ENCODE measurements around the gene AMY2A.
"Not testable (repeated sequence)": the region's sequence is repeated elsewhere in the genome, so short reads cannot be mapped to it uniquely, and the experiment has no call there.

Gene AMY2A

DNA sequence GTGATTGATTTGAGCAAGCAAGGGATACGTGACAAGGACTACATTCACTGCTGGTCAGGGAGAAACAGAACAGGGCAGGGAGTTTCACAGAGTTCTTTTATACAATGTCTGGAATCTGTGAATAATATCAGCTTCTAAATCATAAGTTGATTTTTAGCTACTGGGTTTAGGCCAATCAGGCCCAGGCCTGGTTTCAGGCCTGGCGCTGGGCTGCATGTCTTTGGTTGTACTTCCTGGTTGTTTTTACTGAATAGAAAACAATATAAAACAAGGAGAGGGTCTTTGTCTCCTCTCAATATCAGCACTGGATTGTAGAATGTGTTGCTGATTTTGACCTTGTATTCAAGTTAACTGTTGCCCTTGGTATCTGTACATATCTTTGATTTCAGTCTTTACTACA is 865 bp upstream of the AMY2A start:
- DNase-seq (ENCODE audit: low read depth, low spot score): no peak
- H3K9me3 ChIP-seq (ENCODE audit: insufficient read depth, low read length): no peaks in the 10 kb centered on the region
- H3K27me3 ChIP-seq (ENCODE audit: insufficient read depth, insufficient read length): no peaks in the 10 kb centered on the region
- no peaks in the 10 kb centered on the region for H3K36me3 ChIP-seq (ENCODE audit: insufficient read depth, insufficient read length, low read length)
- TF ChIP-seq ZNF274 (IDR thresholded peaks at IDR 0.05; ENCODE audit: low read depth, low read length) (no peak), YY1 (IDR thresholded peaks at IDR 0.05; ENCODE audit: insufficient read depth, insufficient read length) (no peak), SUZ12 (IDR thresholded peaks at IDR 0.05; ENCODE audit: extremely low read depth, insufficient read depth, insufficient read length) (no peak)
- no peaks in the 10 kb centered on the region for H3K4me1 ChIP-seq (ENCODE audit: insufficient read depth, insufficient read length)
- H3K4me3 ChIP-seq (ENCODE audit: insufficient read length, low read depth): no peak overlapping the region
- H3K9ac ChIP-seq (ENCODE audit: insufficient read length, low read depth): no peak overlapping the region

DNA sequence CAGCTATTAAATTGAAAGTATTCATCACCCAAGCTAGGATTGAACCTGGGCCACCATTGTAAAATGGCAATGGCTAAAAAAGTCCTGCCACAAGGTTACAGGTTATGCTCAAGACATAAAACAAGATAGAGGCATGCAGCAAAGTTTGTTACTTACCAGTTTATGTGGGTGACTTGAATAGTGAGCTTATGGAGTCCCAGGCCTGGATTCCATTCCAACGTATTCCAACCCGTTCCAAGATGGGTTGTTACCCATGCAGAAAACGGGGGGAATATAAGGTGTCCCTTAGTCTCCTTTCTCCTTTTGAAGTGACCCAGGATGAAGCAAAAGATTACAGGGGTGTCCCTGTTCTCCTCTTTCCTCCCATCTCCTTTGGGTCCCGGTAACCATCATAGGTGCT is 10.2 kb downstream of the AMY2A start:
- not testable (repeated sequence) for H3K36me3 ChIP-seq (ENCODE audit: insufficient read depth, insufficient read length, low read length); H3K9ac ChIP-seq (ENCODE audit: insufficient read length, low read depth); H3K9me3 ChIP-seq (ENCODE audit: insufficient read depth, low read length); DNase-seq (ENCODE audit: low read depth, low spot score); H3K27me3 ChIP-seq (ENCODE audit: insufficient read depth, insufficient read length); H3K4me3 ChIP-seq (ENCODE audit: insufficient read length, low read depth); H3K4me1 ChIP-seq (ENCODE audit: insufficient read depth, insufficient read length)

DNA sequence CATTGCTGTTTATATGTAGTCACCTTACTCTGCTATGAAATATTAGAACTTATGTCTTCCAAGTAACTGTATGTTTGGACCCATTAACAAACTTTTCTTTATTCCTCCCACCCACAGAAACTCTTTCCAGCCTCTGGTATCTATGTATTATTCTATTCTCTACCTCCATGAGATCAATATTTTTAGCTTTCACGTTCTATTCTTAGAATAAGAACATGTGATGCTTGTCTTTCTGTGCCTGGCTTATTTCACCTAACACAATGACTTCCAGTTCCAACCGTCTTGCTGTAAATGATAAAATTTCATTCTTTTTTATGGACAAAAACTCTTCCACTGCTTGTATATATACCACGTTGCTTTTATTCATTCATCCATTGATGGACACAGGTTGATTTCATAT is 24.0 kb downstream of the AMY2A start:
- not testable (repeated sequence) for H3K4me3 ChIP-seq (ENCODE audit: insufficient read length, low read depth)

GRCh38 chr1:103643908-103644307 is 26.7 kb downstream of the AMY2A start:
- H3K36me3 ChIP-seq (ENCODE audit: insufficient read depth, insufficient read length, low read length); H3K27me3 ChIP-seq (ENCODE audit: insufficient read depth, insufficient read length); H3K9me3 ChIP-seq (ENCODE audit: insufficient read depth, low read length); DNase-seq (ENCODE audit: low read depth, low spot score); H3K9ac ChIP-seq (ENCODE audit: insufficient read length, low read depth); H3K4me3 ChIP-seq (ENCODE audit: insufficient read length, low read depth); H3K4me1 ChIP-seq (ENCODE audit: insufficient read depth, insufficient read length): not testable (repeated sequence)

More for the DNA sequence above, 24.0 kb downstream of the AMY2A start:
- not testable (repeated sequence) for H3K9me3 ChIP-seq (ENCODE audit: insufficient read depth, low read length); H3K27me3 ChIP-seq (ENCODE audit: insufficient read depth, insufficient read length); H3K9ac ChIP-seq (ENCODE audit: insufficient read length, low read depth); H3K4me1 ChIP-seq (ENCODE audit: insufficient read depth, insufficient read length); DNase-seq (ENCODE audit: low read depth, low spot score); H3K36me3 ChIP-seq (ENCODE audit: insufficient read depth, insufficient read length, low read length)

DNA sequence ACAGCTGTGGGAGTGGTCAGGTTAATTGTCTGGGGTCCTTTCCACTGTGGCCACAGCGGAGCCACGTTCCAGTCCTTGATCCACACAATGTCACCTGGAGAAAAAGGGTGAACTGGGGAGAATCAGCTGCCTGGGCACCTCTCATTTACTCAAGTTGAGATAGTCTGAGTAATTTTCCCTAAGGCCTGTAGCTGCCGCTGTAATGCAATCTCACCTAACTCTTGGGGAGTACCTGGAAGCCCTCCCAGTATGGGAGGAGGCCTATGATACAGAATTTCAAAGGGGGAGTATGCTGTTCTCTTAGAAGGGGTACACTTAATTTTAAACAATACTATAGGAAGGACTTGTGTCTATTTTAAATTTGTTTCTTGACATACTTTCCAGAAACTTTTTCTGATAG is 33.1 kb downstream of the AMY2A start:
- DNase-seq (ENCODE audit: low read depth, low spot score); H3K9me3 ChIP-seq (ENCODE audit: insufficient read depth, low read length); H3K36me3 ChIP-seq (ENCODE audit: insufficient read depth, insufficient read length, low read length); H3K9ac ChIP-seq (ENCODE audit: insufficient read length, low read depth); H3K27me3 ChIP-seq (ENCODE audit: insufficient read depth, insufficient read length); H3K4me3 ChIP-seq (ENCODE audit: insufficient read length, low read depth); H3K4me1 ChIP-seq (ENCODE audit: insufficient read depth, insufficient read length): not testable (repeated sequence)

DNA sequence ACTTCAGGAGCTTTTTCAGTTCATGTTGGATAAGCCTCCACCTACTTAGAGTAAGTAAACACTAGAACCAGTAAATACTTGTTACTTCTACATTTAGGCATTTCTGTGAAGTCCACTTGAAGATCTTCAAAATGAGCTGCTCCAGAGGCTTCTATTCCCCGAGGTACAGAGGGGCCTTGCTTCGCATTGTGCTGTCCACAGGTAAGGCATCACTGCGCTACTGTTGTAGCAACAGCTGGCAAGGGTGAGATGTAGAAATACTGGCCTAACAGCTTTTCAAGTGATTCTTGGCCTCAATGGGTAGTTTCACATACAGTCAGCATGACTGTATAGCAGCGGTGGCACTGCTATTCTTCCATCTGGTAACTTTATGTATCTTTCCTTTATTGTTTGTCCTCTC is 33.7 kb downstream of the AMY2A start:
- H3K27me3 ChIP-seq (ENCODE audit: insufficient read depth, insufficient read length); H3K36me3 ChIP-seq (ENCODE audit: insufficient read depth, insufficient read length, low read length); H3K9ac ChIP-seq (ENCODE audit: insufficient read length, low read depth); H3K4me1 ChIP-seq (ENCODE audit: insufficient read depth, insufficient read length); H3K9me3 ChIP-seq (ENCODE audit: insufficient read depth, low read length); DNase-seq (ENCODE audit: low read depth, low spot score); H3K4me3 ChIP-seq (ENCODE audit: insufficient read length, low read depth): not testable (repeated sequence)

GRCh38 chr1:103654133-103654532 is 36.9 kb downstream of the AMY2A start:
- not testable (repeated sequence) for H3K9ac ChIP-seq (ENCODE audit: insufficient read length, low read depth); DNase-seq (ENCODE audit: low read depth, low spot score); H3K9me3 ChIP-seq (ENCODE audit: insufficient read depth, low read length); H3K36me3 ChIP-seq (ENCODE audit: insufficient read depth, insufficient read length, low read length); H3K4me1 ChIP-seq (ENCODE audit: insufficient read depth, insufficient read length); H3K4me3 ChIP-seq (ENCODE audit: insufficient read length, low read depth); H3K27me3 ChIP-seq (ENCODE audit: insufficient read depth, insufficient read length)

DNA sequence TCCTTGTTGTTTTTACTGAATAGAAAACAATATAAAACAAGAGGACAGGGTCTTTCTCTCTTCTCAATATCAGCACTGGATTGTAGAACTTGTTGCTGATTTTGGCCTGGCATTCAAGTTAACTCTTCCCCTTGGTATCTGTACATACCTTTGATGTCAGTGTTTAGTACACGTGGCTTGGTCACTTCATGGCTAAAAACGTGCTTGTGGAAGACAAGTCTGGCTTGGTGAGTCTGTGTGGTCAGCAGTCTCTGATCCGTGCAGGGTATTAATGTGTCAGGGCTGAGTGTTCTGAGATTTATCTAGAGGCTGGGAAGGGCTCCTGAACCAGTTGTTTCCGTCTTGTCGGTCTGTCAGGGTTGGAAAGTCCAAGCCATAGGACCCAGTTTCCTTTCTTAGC is 38.2 kb downstream of the AMY2A start, which contains the start of gene AMY1A:
AMY1A (plus strand) TSS at position 301 of the 400 bp plus-strand sequence. CDS start 571 bp downstream, outside the sequence.
- H3K4me1 ChIP-seq (ENCODE audit: insufficient read depth, insufficient read length); DNase-seq (ENCODE audit: low read depth, low spot score); H3K9me3 ChIP-seq (ENCODE audit: insufficient read depth, low read length); H3K27me3 ChIP-seq (ENCODE audit: insufficient read depth, insufficient read length); H3K4me3 ChIP-seq (ENCODE audit: insufficient read length, low read depth); H3K36me3 ChIP-seq (ENCODE audit: insufficient read depth, insufficient read length, low read length); H3K9ac ChIP-seq (ENCODE audit: insufficient read length, low read depth): not testable (repeated sequence)

All from NT2/D1 (cell line).